HCEC 1CT (cell line): ENCODE data around the gene COX15.
"Not testable (repeated sequence)": the region's sequence is repeated elsewhere in the genome, so short reads cannot be mapped to it uniquely, and the experiment has no call there.

Experiments used
- DNase-seq: peaks from one replicate; pipeline ENCODE4 v3.0.0-alpha.2; 2017

Gene COX15

GRCh38 chr10:99740260-99740659 lies 8.3 kb upstream of the COX15 start:
- DNase-seq, result no peak

DNA sequence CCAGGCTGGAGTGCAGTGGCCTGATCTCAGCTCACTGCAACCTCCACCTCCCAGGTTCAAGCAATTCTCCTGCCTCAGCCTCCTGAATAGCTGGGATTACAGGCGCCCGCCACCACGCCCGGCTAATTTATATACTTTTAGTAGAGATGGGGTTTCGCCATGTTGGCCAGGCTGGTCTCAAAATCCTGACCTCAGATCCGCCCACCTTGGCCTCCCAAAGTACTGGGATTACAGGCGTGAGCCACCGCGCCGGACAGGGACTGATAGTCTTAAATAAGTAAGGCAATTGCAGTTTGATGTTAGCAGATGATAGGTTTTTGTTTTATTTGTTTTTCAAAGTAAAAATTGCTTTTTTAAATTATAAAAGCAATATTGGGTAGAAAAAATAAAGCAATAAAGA lies 2.2 kb upstream of the COX15 start:
- not testable (repeated sequence) for DNase-seq

- no peak for DNase-seq
Observed at GRCh38 chr10:99733366-99733765, 1.4 kb upstream of the COX15 start.

DNA sequence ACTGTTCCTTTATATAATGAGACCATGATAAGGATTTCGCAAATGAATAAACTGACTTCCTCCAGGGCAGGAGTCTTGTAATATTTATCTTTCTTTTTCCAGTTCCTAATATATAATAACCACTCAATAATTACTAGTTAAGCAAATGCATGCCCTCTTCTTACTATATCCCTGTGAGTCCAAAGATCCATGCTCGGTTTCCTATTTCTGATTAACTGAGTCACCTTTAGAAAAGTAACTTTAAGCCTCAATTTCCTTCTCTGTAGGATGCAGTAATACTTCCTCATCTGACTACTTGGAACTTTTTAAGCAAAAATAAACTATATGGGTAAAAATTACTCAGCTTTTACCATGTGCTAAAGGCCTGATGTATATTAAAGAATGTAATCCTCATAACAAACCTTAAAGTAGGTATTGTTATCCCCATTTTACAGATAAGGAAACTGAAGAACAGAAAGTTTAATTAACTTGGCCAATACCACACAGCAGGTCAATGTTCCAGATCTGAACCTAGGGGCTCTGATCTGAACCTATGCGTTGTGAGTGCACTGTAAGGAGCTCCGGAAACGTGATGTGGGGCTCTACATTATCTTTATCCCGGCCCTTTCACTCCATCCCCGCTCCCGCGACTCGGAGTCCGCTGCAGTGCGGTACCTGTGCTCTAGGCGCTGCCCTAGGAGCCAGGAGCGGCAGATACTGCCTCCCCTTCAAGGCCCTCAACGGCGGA lies 458 bp downstream of the COX15 start:
- no peak for DNase-seq

GRCh38 chr10:99730026-99730425 lies 1.9 kb downstream of the COX15 start:
- peak; percentile 32 for DNase-seq

- no peak for DNase-seq
Observed at GRCh38 chr10:99720387-99720786, 11.5 kb downstream of the COX15 start.

DNA sequence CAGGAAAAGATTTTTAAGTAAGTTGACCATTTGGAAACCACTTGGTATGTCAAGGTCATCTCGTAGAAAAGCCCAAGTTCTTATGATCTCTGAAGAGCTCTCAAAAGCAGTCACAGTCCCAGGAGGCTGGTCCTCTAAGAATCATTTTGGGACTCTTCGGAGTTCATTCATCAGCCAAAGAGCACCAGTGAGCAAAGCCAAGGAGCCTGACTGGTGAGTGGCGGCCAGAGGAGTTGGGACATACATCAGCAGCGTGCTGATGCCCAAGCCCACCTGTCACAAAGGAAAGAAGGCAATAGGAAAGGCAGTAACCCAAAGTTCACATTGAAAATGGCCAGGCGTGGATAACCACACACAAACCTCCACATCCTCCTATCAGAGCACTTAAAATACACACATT lies 17.5 kb downstream of the COX15 start:
- DNase-seq, result no peak

- peak; percentile 71 for DNase-seq
Observed at GRCh38 chr10:99711129-99711719, 20.7 kb downstream of the COX15 start.

GRCh38 chr10:99709480-99710229 lies 22.3 kb downstream of the COX15 start:
- peak; percentile 78 for DNase-seq

GRCh38 chr10:99708428-99709012 lies 23.4 kb downstream of the COX15 start:
- DNase-seq, result no peak

DNA sequence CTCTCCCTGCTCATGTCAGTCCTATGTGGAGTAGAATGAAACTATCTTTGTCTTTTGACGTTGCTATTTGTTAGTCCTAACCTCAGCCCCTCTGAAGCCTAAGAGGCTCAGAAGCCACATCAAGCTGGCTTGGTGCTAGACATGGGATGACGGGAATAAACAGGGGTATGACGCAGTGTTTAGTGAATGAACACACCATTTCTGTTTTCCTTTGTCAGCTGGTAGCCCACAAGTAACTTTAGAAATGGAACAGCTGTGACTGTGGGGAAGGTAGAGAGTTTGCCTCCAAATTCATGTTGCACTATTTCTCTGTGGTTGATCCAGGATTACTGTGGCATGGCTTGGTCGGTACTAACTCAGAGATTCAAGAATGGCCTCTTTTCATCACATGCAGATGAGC lies 31.3 kb downstream of the COX15 start:
- DNase-seq, result no peak

DNA sequence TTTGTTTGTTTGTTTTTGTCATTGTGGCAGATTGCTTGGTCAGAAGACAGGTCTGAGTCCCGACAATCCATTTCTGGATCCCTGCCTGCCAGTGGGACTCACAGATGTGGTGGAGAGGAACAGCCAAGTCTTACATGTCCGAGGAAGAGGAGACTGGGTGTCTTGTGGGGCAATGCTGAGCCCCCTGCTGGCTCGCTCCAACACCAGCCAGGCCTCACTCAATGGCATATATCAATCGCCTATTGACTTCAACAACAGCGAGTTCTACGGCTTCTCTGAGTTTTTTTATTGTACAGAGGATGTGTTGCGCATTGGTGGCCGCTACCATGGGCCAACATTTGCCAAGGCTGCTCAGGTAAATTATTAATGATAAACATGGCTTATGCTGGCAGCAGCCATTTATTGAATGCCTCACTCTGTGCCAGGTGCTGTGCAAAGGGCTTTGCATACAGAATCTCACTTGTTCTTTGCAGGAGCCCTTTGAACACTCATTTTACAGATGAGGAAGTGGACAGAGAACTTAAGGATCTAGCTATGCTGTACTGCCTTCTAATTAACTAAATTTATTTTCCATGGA lies 33.3 kb downstream of the COX15 start:
- DNase-seq, result no peak

- DNase-seq, result peak; percentile 15
Observed at GRCh38 chr10:99695761-99696160, 36.2 kb downstream of the COX15 start.

- DNase-seq, result peak; percentile 89
Observed at GRCh38 chr10:99693933-99694583, 37.9 kb downstream of the COX15 start.

GRCh38 chr10:99689461-99689860 lies 42.5 kb downstream of the COX15 start:
- DNase-seq, result peak; percentile 17

- DNase-seq, result no peak
Observed at GRCh38 chr10:99685597-99685967, 46.3 kb downstream of the COX15 start.

DNA sequence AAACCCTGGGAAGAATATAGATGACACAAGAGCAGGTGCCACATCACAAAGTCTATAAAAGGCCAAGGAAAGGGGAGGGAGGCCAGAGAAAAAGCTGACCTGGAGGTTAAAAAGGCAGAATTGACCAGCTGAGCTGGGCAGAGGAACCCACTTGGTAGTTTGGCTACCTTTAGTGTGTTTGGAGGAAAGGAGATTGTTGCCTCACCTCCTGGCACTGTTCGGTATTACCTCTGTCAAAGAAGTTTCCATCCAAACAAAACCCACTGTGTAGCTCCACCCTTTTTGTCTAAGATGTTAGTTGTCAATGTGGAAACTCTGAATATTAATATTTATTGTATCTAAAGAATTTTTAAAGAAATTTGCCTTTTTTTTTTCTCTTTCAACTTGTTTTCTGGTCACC lies 49.2 kb downstream of the COX15 start:
- DNase-seq, result no peak
